ENCODE results near the gene PCDHGB6.

Gene PCDHGB6

DNA sequence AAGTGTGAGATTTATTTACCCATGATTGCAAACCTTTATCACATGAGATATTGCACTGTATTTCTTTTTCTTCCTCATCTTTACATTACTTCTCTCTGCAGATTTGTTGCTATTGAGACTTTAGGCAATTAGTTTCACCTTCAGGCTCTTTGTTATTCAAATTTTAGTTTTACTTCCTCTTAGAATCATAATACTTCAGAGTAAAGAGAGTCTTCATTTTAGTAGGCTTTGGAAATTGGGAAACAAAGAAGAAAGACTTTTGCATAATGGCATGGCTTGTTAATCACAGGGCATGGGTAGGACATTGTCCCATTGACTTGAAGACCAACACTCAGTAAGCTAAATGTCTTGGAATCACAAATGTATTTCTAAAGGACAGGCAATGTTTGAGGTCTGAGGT lies 45.1 kb upstream of the PCDHGB6 start:
- TF ChIP-seq SP2 (tag by site-specific recombination; IDR thresholded peaks at IDR 0.05) (no peak), ZNF169 (tag by site-specific recombination; IDR thresholded peaks at IDR 0.05) (no peak), ZNF610 (tag by site-specific recombination; IDR thresholded peaks at IDR 0.05; ENCODE audit: borderline replicate concordance) (no peak), ZNF146 (tag by site-specific recombination; IDR thresholded peaks at IDR 0.05) (no peak), KLF7 (tag by site-specific recombination; IDR thresholded peaks at IDR 0.05; ENCODE audit: borderline replicate concordance) (no peak), ZNF558 (tag by site-specific recombination; IDR thresholded peaks at IDR 0.05) (no peak), SCRT1 (tag by site-specific recombination; IDR thresholded peaks at IDR 0.05; ENCODE audit: borderline replicate concordance) (no peak), ZNF394 (tag by site-specific recombination; IDR thresholded peaks at IDR 0.05; ENCODE audit: borderline replicate concordance) (no peak)
- TF ChIP-seq, protein P1, sequence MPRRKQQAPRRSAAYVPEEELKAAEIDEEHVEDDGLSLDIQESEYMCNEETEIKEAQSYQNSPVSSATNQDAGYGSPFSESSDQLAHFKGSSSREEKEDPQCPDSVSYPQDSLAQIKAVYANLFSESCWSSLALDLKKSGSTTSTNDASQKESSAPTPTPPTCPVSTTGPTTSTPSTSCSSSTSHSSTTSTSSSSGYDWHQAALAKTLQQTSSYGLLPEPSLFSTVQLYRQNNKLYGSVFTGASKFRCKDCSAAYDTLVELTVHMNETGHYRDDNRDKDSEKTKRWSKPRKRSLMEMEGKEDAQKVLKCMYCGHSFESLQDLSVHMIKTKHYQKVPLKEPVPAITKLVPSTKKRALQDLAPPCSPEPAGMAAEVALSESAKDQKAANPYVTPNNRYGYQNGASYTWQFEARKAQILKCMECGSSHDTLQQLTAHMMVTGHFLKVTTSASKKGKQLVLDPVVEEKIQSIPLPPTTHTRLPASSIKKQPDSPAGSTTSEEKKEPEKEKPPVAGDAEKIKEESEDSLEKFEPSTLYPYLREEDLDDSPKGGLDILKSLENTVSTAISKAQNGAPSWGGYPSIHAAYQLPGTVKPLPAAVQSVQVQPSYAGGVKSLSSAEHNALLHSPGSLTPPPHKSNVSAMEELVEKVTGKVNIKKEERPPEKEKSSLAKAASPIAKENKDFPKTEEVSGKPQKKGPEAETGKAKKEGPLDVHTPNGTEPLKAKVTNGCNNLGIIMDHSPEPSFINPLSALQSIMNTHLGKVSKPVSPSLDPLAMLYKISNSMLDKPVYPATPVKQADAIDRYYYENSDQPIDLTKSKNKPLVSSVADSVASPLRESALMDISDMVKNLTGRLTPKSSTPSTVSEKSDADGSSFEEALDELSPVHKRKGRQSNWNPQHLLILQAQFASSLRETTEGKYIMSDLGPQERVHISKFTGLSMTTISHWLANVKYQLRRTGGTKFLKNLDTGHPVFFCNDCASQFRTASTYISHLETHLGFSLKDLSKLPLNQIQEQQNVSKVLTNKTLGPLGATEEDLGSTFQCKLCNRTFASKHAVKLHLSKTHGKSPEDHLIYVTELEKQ (tag by site-specific recombination; IDR thresholded peaks at IDR 0.05; ENCODE audit: borderline replicate concordance), result no peak
- TF ChIP-seq, protein P2, sequence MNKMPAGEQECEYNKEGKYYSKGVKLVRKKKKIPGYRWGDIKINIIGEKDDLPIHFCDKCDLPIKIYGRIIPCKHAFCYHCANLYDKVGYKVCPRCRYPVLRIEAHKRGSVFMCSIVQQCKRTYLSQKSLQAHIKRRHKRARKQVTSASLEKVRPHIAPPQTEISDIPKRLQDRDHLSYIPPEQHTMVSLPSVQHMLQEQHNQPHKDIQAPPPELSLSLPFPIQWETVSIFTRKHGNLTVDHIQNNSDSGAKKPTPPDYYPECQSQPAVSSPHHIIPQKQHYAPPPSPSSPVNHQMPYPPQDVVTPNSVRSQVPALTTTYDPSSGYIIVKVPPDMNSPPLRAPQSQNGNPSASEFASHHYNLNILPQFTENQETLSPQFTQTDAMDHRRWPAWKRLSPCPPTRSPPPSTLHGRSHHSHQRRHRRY (tag by site-specific recombination; IDR thresholded peaks at IDR 0.05), result no peak
- TF ChIP-seq, protein P3, sequence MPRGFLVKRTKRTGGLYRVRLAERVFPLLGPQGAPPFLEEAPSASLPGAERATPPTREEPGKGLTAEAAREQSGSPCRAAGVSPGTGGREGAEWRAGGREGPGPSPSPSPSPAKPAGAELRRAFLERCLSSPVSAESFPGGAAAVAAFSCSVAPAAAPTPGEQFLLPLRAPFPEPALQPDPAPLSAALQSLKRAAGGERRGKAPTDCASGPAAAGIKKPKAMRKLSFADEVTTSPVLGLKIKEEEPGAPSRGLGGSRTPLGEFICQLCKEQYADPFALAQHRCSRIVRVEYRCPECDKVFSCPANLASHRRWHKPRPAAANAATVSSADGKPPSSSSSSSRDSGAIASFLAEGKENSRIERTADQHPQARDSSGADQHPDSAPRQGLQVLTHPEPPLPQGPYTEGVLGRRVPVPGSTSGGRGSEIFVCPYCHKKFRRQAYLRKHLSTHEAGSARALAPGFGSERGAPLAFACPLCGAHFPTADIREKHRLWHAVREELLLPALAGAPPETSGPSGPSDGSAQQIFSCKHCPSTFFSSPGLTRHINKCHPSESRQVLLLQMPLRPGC (tag by site-specific recombination; IDR thresholded peaks at IDR 0.05), result no peak
- ChIA-PET POLR2A (no interaction called here), CTCF (interaction anchor here (0.6 to 2.3 kb wide), 3 partner anchors 176 to 416 kb away, joined by 3 to 7 read pairs (median 3); partner anchors contain the start of gene PCDHB9)
- Histone ChIP-seq H3K4me3 (ENCODE audit: low read depth, low read length) (no peak overlapping the region), H3K9me3 (ENCODE audit: control insufficient read depth, insufficient read depth, low read depth, low read length) (peaks cover 3% of the 10 kb centered on the region; the same call in 1 of the 2 replicates), H3K27ac (ENCODE audit: extremely low read depth, low read depth, low read length) (no peak overlapping the region), H3K4me1 (ENCODE audit: control insufficient read depth, insufficient read depth, low read length) (no peaks in the 10 kb centered on the region), H3K36me3 (ENCODE audit: control insufficient read depth in 2 of 2, insufficient read depth in 1 of 2, low read length in 2 of 2) (no peaks in the 10 kb centered on the region)

DNA sequence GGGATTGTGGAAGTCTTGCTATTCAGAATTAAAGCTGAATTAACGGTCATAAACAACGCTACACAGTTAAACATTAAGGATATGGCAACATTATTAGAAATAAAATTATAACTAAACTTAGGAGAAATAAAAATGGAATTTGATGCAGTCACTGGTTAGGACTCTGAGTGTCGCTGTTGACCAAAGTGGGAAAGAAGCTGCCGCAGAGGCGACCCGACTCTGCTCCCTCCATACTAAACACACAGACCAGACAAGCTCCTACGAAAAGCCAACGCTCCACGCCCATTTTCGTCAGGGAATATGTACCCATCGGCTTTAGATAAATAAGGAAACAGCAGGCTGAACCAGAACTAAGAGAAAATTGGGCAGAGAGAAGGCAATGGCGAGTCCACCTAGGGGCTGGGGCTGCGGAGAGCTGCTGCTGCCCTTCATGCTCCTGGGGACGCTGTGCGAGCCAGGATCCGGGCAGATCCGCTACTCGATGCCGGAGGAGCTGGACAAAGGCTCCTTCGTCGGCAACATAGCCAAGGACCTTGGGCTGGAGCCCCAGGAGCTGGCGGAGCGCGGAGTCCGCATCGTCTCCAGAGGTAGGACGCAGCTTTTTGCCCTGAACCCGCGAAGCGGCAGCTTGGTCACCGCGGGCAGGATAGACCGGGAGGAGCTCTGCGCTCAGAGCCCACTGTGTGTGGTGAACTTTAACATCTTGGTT lies 43.7 kb upstream of the PCDHGB6 start, which contains the start of gene PCDHGA5:
TSS of gene PCDHGA5 (plus strand) at position 211 of the 709 bp plus-strand sequence. CDS start at position 380, 169 bp downstream.
- TF ChIP-seq IKZF3 (tag by site-specific recombination; IDR thresholded peaks at IDR 0.05), result no peak
- TF ChIP-seq OSR2 (tag by site-specific recombination; IDR thresholded peaks at IDR 0.05), result no peak
- H3K4me1 ChIP-seq (ENCODE audit: control insufficient read depth, insufficient read depth, low read length), result no peaks in the 10 kb centered on the region
- CTCF ChIA-PET, result interaction anchor here (0.7 to 2.3 kb wide), 9 partner anchors 10 to 203 kb away, joined by 3 to 13 read pairs (median 4); partner anchors contain the start of genes PCDHGA4 and PCDHGB1
- H3K36me3 ChIP-seq (ENCODE audit: control insufficient read depth in 2 of 2, insufficient read depth in 1 of 2, low read length in 2 of 2), result no peaks in the 10 kb centered on the region
- no peak within 1 kb of the TSS for H3K4me3 ChIP-seq (ENCODE audit: low read depth, low read length)
- peaks cover 3% of the 10 kb centered on the region; the same call in 1 of the 2 replicates for H3K9me3 ChIP-seq (ENCODE audit: control insufficient read depth, insufficient read depth, low read depth, low read length)
- no peak within 1 kb of the TSS for H3K27ac ChIP-seq (ENCODE audit: extremely low read depth, low read depth, low read length)
- POLR2A ChIA-PET, result interaction anchor here (0.6 kb wide), 1 partner anchor 38 kb away, joined by 3 read pairs; no protein-coding TSS in a partner anchor
